Testis (tissue), 2 donors: ENCODE measurements around the gene RABGGTB.

Experiments
- POLR2A ChIP-seq: fragments of 450-650 bp; IDR thresholded peaks from one replicate; pipeline ENCODE4 v1.6.1; 2017; ENCODE audit warnings: antibody characterized with exemption, mild to moderate bottlenecking, moderate library complexity
- TF ChIP-seq, protein P1 (sequence below), 3 experiments: fragments of 450-650 bp in 2 of 3; fragments of 200-600 bp in 1 of 3; sonication (generic) in 1 of 3; IDR thresholded peaks; one replicate each; pipeline ENCODE4 v1.5.1; 2016 to 2019; ENCODE audit warnings: antibody characterized with exemption in 3 of 3, mild to moderate bottlenecking in 2 of 3, moderate library complexity in 1 of 3

DNA sequence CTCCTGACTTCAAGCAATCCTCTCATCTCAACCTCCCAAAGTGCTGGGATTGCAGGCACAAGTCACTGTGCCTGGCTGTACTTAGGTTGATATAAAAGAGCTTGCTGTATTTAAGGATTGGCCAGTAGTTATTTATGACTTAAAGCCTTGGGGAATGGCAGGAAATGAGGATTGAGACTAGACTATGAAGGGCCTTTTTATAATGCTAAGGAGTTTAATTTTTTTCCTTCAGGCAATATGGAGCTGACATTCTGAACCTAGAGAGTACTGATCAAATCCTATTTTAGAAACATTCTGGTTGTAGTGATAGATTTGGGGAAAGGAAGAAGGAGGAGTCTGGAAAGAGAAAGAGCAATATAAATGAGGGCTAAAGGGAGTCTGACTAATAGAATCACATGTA is 55.4 kb downstream of the RABGGTB start:
- TF ChIP-seq, protein P1, sequence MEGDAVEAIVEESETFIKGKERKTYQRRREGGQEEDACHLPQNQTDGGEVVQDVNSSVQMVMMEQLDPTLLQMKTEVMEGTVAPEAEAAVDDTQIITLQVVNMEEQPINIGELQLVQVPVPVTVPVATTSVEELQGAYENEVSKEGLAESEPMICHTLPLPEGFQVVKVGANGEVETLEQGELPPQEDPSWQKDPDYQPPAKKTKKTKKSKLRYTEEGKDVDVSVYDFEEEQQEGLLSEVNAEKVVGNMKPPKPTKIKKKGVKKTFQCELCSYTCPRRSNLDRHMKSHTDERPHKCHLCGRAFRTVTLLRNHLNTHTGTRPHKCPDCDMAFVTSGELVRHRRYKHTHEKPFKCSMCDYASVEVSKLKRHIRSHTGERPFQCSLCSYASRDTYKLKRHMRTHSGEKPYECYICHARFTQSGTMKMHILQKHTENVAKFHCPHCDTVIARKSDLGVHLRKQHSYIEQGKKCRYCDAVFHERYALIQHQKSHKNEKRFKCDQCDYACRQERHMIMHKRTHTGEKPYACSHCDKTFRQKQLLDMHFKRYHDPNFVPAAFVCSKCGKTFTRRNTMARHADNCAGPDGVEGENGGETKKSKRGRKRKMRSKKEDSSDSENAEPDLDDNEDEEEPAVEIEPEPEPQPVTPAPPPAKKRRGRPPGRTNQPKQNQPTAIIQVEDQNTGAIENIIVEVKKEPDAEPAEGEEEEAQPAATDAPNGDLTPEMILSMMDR (IDR thresholded peaks at IDR 0.05) = no peak
- no peak for TF ChIP-seq POLR2A
